ENCODE measurements around the gene PHLDB1. TPM values are rescaled to one million over a fixed set of nuclear protein-coding genes. Genes with fewer than 3 reads are reported as not detected.
"Not testable (repeated sequence)": the region's sequence is repeated elsewhere in the genome, so short reads cannot be mapped to it uniquely, and the experiment has no call there.

Gene PHLDB1
- total and polyA plus RNA-seq, 3 donors from 2014 or later, result 51.1 to 102 (median 95.9) TPM

GRCh38 chr11:118572061-118572980 lies 35.1 kb upstream of the PHLDB1 start, which contains the start of gene ARCN1:
Gene ARCN1 (plus strand): TSS chr11:118572409. CDS start chr11:118572548, 139 bp downstream.
- intact Hi-C loops (cut with DNase I; ENCODE audit: low total_unique reads), result no loop called here

GRCh38 chr11:118572981-118573550 lies 34.3 kb upstream of the PHLDB1 start:
- peaks cover 9% of the 10 kb centered on the region for H3K4me1 ChIP-seq
- H3K9me3 ChIP-seq, result no peaks in the 10 kb centered on the region
- H3K4me3 ChIP-seq, result peak overlapping the region; percentile 88 to 98
- 0 to 1% methylated on average over 10 of the region's 10 CpGs for WGBS, 2 donors
- H3K27ac ChIP-seq, result peak overlapping the region; percentile 96 to 99
- no peaks in the 10 kb centered on the region for H3K27me3 ChIP-seq
- H3K36me3 ChIP-seq (ENCODE audit: low read depth, missing control alignments), result no peaks in the 10 kb centered on the region
- TF ChIP-seq POLR2A (IDR thresholded peaks at IDR 0.05) (no peak), CTCF (IDR thresholded peaks at IDR 0.05) (no peak)
- DNase-seq, result no peak
- intact Hi-C loops (cut with DNase I; ENCODE audit: low total_unique reads), result no loop called here

More at GRCh38 chr11:118572061-118572980, 35.1 kb upstream of the PHLDB1 start, which contains the start of gene ARCN1:
- no peak for TF ChIP-seq POLR2A (IDR thresholded peaks at IDR 0.05)
- TF ChIP-seq CTCF (IDR thresholded peaks at IDR 0.05), result no peak
- no peaks in the 10 kb centered on the region for H3K9me3 ChIP-seq
- 0 to 1% methylated on average over 14 to 46 of the region's 55 CpGs for WGBS, 2 donors
- H3K36me3 ChIP-seq (ENCODE audit: low read depth, missing control alignments), result no peaks in the 10 kb centered on the region
- DNase-seq, result peak; percentile 87
- peaks cover 9% of the 10 kb centered on the region for H3K4me1 ChIP-seq
- no peaks in the 10 kb centered on the region for H3K27me3 ChIP-seq
- peak within 1 kb of the TSS; percentile 88 to 98 for H3K4me3 ChIP-seq
- H3K27ac ChIP-seq, result peak within 1 kb of the TSS; percentile 96 to 99

- Histone ChIP-seq H3K4me1 (peaks cover 9% of the 10 kb centered on the region), H3K36me3 (ENCODE audit: low read depth, missing control alignments) (no peaks in the 10 kb centered on the region), H3K27me3 (no peaks in the 10 kb centered on the region), H3K27ac (no peak overlapping the region), H3K9me3 (no peaks in the 10 kb centered on the region), H3K4me3 (no peak overlapping the region)
- DNase-seq, result no peak
- no peak for TF ChIP-seq POLR2A (IDR thresholded peaks at IDR 0.05)
- intact Hi-C loops (cut with DNase I; ENCODE audit: low total_unique reads), result no loop called here
- 64 to 71% methylated on average over 7 of the region's 7 CpGs for WGBS, 2 donors
Observed at GRCh38 chr11:118574636-118575035, 32.8 kb upstream of the PHLDB1 start.

GRCh38 chr11:118577995-118578394 lies 29.4 kb upstream of the PHLDB1 start:
- H3K9me3 ChIP-seq; H3K36me3 ChIP-seq (ENCODE audit: low read depth, missing control alignments); intact Hi-C loops (cut with DNase I; ENCODE audit: low total_unique reads); H3K27me3 ChIP-seq; DNase-seq; H3K4me3 ChIP-seq; H3K27ac ChIP-seq; H3K4me1 ChIP-seq: not testable (repeated sequence)

GRCh38 chr11:118581057-118581456 lies 26.4 kb upstream of the PHLDB1 start:
- Histone ChIP-seq H3K4me3 (no peak overlapping the region), H3K36me3 (ENCODE audit: low read depth, missing control alignments) (peaks cover 3% of the 10 kb centered on the region), H3K4me1 (peaks cover under 1% of the 10 kb centered on the region), H3K27ac (no peak overlapping the region), H3K27me3 (no peaks in the 10 kb centered on the region), H3K9me3 (no peaks in the 10 kb centered on the region)
- no peak for TF ChIP-seq CTCF (IDR thresholded peaks at IDR 0.05)
- TF ChIP-seq POLR2A (IDR thresholded peaks at IDR 0.05), result no peak
- intact Hi-C loops (cut with DNase I; ENCODE audit: low total_unique reads), result no loop called here
- no peak for DNase-seq
- 69 to 73% methylated on average over 6 of the region's 6 CpGs for WGBS, 2 donors
